HepG2 (cell line): Measurements from ENCODE around the gene TWF1. TPM values are rescaled to one million over a fixed set of nuclear protein-coding genes. Genes with fewer than 3 reads are reported as not detected.
A peak's percentile ranks its signal among the peaks of the same experiment; 100 is the strongest.

ENCODE experiments used
- CBX1 ChIP-seq: IDR thresholded peaks from one replicate; pipeline ENCODE4 v1.6.1; 2016; ENCODE audit warnings: antibody characterized with exemption, low read depth
- E2F2 ChIP-seq: sonication (generic); formaldehyde crosslinking; IDR thresholded peaks from 2 replicates; pipeline ENCODE4 v1.4.0; 2020; ENCODE audit warnings: missing genetic modification reagents, borderline replicate concordance
- FOXM1 ChIP-seq: sonication (generic); formaldehyde crosslinking; IDR thresholded peaks from 2 replicates; pipeline ENCODE4 v1.5.0; 2020; ENCODE audit warnings: missing genetic modification reagents
- KLF6 ChIP-seq: IDR thresholded peaks from 2 replicates; pipeline ENCODE4 v1.8.0; 2016; ENCODE audit warnings: missing biosample characterization, missing genetic modification reagents
- NR2C2 ChIP-seq: sonication (generic); formaldehyde crosslinking; IDR thresholded peaks from 2 replicates; pipeline ENCODE4 v1.4.0; 2020; ENCODE audit warnings: missing genetic modification reagents, mild to moderate bottlenecking, moderate library complexity, borderline replicate concordance
- XBP1 ChIP-seq: sonication (generic); formaldehyde crosslinking; IDR thresholded peaks from 2 replicates; pipeline ENCODE4 v1.5.0; 2020; ENCODE audit warnings: missing genetic modification reagents
- ZBTB7A ChIP-seq: sonication (generic); formaldehyde crosslinking; IDR thresholded peaks from 2 replicates; pipeline ENCODE4 v1.8.0; 2022; ENCODE audit warnings: mild to moderate bottlenecking, missing genetic modification reagents
- ZNF12 ChIP-seq: sonication (generic); formaldehyde crosslinking; IDR thresholded peaks from 2 replicates; pipeline ENCODE4 v1.5.0; 2020; ENCODE audit warnings: missing genetic modification reagents
- ZNF17 ChIP-seq: sonication (generic); formaldehyde crosslinking; IDR thresholded peaks from 2 replicates; pipeline ENCODE4 v1.5.0; 2020; ENCODE audit warnings: mild to moderate bottlenecking, missing genetic modification reagents
- ZNF441 ChIP-seq: sonication (generic); formaldehyde crosslinking; IDR thresholded peaks from 2 replicates; pipeline ENCODE4 v1.7.0; 2021; ENCODE audit warnings: missing genetic modification reagents, borderline replicate concordance
- ZNF543 ChIP-seq: sonication (generic); formaldehyde crosslinking; IDR thresholded peaks from 2 replicates; pipeline ENCODE4 v1.4.0; 2020; ENCODE audit warnings: mild to moderate bottlenecking, missing genetic modification reagents
- ZNF552 ChIP-seq: sonication (generic); formaldehyde crosslinking; IDR thresholded peaks from 2 replicates; pipeline ENCODE4 v1.9.0; 2022; ENCODE audit warnings: missing genetic modification reagents, mild to moderate bottlenecking, borderline replicate concordance
- ZNF7 ChIP-seq: IDR thresholded peaks from 2 replicates; pipeline ENCODE4 v1.6.1; 2016; ENCODE audit warnings: missing biosample characterization, missing genetic modification reagents
- ZNF761 ChIP-seq: sonication (generic); formaldehyde crosslinking; conservative IDR thresholded peaks from 2 replicates; pipeline ENCODE4 v1.4.0; 2020; ENCODE audit warnings: mild to moderate bottlenecking, missing genetic modification reagents
- ZSCAN31 ChIP-seq: sonication (generic); formaldehyde crosslinking; IDR thresholded peaks from 2 replicates; pipeline ENCODE4 v1.5.0; 2020; ENCODE audit warnings: low read depth, mild to moderate bottlenecking, missing genetic modification reagents
- polyA plus RNA-seq, 8 experiments: library from polyadenylated mRNA; depleted of rRNA in 3 of 8; stranded (reverse) in 7 of 8; unstranded in 1 of 8; fragments of >200 nt; fragmentation: Illumina TruSeq in 4 of 8; extraction: Trizol in 4 of 8; gene quantifications; 2 replicates each; pipeline versions ENCODE4 v1.2.1 to v1.2.3, GENCODE V29; 2011 to 2016; ENCODE audit warnings: low read depth in 4 of 8, missing spikeins in 1 of 8, mixed read lengths in 1 of 8; ENCODE audit not compliant: insufficient read depth in 1 of 8
- total RNA-seq, 5 experiments: library from RNA; depleted of rRNA; stranded (reverse); fragments of >200 nt; fragmentation: Illumina TruSeq; extraction: Trizol; gene quantifications; 2 replicates each; pipeline ENCODE4 v1.2.3, GENCODE V29; 2016; ENCODE audit warnings: low read depth in 1 of 5
- TF ChIP-seq, protein P1 (sequence below): sonication (generic); formaldehyde crosslinking; IDR thresholded peaks from 2 replicates; pipeline ENCODE4 v1.4.0; 2020; ENCODE audit warnings: missing genetic modification reagents
- TF ChIP-seq, protein P2 (sequence below): sonication (generic); formaldehyde crosslinking; IDR thresholded peaks from 2 replicates; pipeline ENCODE4 v1.4.0; 2020; ENCODE audit warnings: mild to moderate bottlenecking, missing genetic modification reagents, borderline replicate concordance
- TF ChIP-seq, protein P3 (sequence below): sonication (generic); formaldehyde crosslinking; IDR thresholded peaks from 2 replicates; pipeline ENCODE4 v1.5.0; 2020; ENCODE audit warnings: mild to moderate bottlenecking, missing genetic modification reagents

The TWF1 gene
- total and polyA plus RNA-seq, 2 of the 13 experiments (the other 11 are each of a cell fraction or from before 2014, with no cell fraction given), result 32.3 to 85.5 TPM

- TF ChIP-seq, protein P1, sequence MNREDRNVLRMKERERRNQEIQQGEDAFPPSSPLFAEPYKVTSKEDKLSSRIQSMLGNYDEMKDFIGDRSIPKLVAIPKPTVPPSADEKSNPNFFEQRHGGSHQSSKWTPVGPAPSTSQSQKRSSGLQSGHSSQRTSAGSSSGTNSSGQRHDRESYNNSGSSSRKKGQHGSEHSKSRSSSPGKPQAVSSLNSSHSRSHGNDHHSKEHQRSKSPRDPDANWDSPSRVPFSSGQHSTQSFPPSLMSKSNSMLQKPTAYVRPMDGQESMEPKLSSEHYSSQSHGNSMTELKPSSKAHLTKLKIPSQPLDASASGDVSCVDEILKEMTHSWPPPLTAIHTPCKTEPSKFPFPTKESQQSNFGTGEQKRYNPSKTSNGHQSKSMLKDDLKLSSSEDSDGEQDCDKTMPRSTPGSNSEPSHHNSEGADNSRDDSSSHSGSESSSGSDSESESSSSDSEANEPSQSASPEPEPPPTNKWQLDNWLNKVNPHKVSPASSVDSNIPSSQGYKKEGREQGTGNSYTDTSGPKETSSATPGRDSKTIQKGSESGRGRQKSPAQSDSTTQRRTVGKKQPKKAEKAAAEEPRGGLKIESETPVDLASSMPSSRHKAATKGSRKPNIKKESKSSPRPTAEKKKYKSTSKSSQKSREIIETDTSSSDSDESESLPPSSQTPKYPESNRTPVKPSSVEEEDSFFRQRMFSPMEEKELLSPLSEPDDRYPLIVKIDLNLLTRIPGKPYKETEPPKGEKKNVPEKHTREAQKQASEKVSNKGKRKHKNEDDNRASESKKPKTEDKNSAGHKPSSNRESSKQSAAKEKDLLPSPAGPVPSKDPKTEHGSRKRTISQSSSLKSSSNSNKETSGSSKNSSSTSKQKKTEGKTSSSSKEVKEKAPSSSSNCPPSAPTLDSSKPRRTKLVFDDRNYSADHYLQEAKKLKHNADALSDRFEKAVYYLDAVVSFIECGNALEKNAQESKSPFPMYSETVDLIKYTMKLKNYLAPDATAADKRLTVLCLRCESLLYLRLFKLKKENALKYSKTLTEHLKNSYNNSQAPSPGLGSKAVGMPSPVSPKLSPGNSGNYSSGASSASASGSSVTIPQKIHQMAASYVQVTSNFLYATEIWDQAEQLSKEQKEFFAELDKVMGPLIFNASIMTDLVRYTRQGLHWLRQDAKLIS (CRISPR knock-in tag), result no peak
- TF ChIP-seq ZSCAN31 (peak; percentile 45; the same call in 1 of the 2 replicates), FOXM1 (CRISPR knock-in tag) (no peak), ZNF441 (CRISPR knock-in tag) (peak; percentile 27; the same call in 1 of the 2 replicates), XBP1 (CRISPR knock-in tag) (no peak), ZNF761 (CRISPR knock-in tag) (peak; percentile 74; the same call in 1 of the 2 replicates), E2F2 (CRISPR knock-in tag) (no peak), NR2C2 (CRISPR knock-in tag) (peak; percentile 22; the same call in 1 of the 2 replicates), ZNF543 (CRISPR knock-in tag) (peak; percentile 65), CBX1 (no peak), ZNF12 (CRISPR knock-in tag) (no peak), ZNF7 (no peak), ZBTB7A (CRISPR knock-in tag) (no peak), ZNF552 (no peak), KLF6 (CRISPR knock-in tag) (no peak), ZNF17 (CRISPR knock-in tag) (no peak)
- TF ChIP-seq, protein P2, sequence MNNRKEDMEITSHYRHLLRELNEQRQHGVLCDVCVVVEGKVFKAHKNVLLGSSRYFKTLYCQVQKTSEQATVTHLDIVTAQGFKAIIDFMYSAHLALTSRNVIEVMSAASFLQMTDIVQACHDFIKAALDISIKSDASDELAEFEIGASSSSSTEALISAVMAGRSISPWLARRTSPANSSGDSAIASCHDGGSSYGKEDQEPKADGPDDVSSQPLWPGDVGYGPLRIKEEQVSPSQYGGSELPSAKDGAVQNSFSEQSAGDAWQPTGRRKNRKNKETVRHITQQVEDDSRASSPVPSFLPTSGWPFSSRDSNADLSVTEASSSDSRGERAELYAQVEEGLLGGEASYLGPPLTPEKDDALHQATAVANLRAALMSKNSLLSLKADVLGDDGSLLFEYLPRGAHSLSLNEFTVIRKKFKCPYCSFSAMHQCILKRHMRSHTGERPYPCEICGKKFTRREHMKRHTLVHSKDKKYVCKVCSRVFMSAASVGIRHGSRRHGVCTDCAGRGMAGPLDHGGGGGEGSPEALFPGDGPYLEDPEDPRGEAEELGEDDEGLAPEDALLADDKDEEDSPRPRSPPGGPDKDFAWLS (CRISPR knock-in tag), result no peak
- TF ChIP-seq, protein P3, sequence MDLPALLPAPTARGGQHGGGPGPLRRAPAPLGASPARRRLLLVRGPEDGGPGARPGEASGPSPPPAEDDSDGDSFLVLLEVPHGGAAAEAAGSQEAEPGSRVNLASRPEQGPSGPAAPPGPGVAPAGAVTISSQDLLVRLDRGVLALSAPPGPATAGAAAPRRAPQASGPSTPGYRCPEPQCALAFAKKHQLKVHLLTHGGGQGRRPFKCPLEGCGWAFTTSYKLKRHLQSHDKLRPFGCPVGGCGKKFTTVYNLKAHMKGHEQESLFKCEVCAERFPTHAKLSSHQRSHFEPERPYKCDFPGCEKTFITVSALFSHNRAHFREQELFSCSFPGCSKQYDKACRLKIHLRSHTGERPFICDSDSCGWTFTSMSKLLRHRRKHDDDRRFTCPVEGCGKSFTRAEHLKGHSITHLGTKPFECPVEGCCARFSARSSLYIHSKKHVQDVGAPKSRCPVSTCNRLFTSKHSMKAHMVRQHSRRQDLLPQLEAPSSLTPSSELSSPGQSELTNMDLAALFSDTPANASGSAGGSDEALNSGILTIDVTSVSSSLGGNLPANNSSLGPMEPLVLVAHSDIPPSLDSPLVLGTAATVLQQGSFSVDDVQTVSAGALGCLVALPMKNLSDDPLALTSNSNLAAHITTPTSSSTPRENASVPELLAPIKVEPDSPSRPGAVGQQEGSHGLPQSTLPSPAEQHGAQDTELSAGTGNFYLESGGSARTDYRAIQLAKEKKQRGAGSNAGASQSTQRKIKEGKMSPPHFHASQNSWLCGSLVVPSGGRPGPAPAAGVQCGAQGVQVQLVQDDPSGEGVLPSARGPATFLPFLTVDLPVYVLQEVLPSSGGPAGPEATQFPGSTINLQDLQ, result no peak
These were observed 29.7 kb upstream of the TWF1 start, which contains the start of gene TMEM117 (continued) for GRCh38 chr12:43835656-43836474.
